22Rv1 (cell line): ENCODE data around the gene MFSD6L.

Experiments used
- H3K27ac ChIP-seq: fragments of 450-650 bp; 2 replicates; pipeline ENCODE4 v1.5.1; 2017
- ZFX ChIP-seq: fragments of 450-650 bp; IDR thresholded peaks from 2 replicates; pipeline ENCODE4 v1.6.1; 2017; ENCODE audit warnings: antibody characterized with exemption, borderline replicate concordance
- TF ChIP-seq, protein P1 (sequence below): fragments of 450-650 bp; IDR thresholded peaks from 2 replicates; pipeline ENCODE4 v1.5.1; 2017; ENCODE audit warnings: mild to moderate bottlenecking

MFSD6L gene

DNA sequence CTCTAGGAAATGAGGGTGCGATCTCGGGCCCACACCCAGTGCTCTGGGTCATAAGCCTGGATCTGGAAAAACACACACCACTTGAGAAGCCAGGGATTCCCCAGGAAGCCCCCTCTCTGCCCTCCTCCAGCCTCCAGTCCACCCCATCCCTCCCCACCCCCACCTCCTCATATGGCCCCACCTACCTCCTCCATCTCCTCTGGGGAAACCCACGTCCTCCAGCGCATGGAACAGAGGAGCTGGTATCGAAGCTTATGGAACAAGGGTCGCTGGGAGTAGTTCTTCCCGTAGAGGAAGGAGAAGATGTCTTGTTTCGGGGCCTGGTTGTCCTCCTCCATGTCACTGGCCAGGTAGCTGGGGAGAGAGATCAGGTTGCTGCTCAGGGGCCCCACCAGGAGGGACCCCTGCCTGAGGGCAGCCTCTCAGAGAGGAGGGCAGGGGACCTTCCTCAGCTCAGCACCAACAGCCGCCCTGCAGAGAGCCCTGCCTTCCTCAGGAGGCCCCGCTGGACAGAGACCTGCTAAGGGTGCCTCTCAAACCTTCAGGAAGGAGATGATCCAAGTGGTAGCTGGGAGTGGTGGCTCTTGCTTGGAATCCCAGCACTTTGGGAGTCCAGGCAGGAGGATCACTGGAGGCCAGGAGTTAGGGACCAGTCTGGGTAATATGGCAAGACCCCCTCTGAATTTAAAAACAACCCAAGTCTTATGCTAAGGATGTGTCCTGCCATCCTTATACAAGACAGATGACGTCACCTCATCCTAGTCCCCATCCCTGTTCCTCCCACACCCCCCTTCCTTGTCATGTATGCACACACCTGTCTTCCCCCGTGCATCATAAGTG lies 45.8 kb downstream of the MFSD6L start:
- H3K27ac ChIP-seq, result no peak overlapping the region
- TF ChIP-seq ZFX, result no peak
- TF ChIP-seq, protein P1, sequence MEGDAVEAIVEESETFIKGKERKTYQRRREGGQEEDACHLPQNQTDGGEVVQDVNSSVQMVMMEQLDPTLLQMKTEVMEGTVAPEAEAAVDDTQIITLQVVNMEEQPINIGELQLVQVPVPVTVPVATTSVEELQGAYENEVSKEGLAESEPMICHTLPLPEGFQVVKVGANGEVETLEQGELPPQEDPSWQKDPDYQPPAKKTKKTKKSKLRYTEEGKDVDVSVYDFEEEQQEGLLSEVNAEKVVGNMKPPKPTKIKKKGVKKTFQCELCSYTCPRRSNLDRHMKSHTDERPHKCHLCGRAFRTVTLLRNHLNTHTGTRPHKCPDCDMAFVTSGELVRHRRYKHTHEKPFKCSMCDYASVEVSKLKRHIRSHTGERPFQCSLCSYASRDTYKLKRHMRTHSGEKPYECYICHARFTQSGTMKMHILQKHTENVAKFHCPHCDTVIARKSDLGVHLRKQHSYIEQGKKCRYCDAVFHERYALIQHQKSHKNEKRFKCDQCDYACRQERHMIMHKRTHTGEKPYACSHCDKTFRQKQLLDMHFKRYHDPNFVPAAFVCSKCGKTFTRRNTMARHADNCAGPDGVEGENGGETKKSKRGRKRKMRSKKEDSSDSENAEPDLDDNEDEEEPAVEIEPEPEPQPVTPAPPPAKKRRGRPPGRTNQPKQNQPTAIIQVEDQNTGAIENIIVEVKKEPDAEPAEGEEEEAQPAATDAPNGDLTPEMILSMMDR, result no peak

DNA sequence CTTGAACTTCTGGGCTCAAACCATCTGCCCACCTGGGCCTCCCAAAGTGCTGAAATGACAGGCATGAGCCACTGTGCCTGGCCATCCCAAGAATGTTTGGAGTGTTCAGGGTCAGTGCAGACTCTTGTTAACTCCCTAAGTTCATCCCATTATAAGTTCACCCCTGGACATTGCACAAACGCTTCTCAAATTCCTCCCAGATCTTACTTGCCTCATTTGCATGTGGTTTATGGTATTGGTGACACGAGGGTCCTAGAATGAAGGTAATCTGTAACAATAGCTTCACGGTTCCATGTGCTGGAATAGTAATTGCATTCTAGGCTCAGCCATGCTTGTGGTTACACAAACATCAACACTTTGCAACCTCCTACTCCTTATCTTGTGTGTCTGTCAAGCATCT lies 49.5 kb downstream of the MFSD6L start:
- TF ChIP-seq, protein P1, result no peak
- no peak for TF ChIP-seq ZFX
- H3K27ac ChIP-seq, result no peak overlapping the region

DNA sequence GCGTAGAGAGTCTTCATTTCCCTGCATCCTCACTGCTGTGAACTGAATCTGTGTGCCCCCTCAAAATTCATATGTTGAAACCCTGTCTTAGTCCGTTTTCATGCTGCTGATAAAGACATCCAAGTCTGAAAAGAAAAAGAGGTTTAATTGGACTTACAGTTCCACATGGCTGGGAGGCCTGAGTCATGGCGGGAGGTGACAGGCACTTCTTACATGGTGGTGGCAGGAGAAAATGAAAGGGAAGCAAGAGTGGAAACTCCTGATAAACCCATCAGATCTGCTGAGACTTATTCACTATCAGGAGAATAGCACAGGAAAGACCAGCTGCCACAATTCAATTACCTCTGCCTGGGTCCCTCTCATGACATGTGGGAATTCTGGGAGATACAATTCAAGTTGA lies 51.4 kb downstream of the MFSD6L start:
- TF ChIP-seq, protein P1, result no peak
- no peak for TF ChIP-seq ZFX
- no peak overlapping the region for H3K27ac ChIP-seq
